Stimulated activated effector memory CD8-positive, alpha-beta T cell treated with anti-CD3 and anti-CD28 coated beads, Interleukin-12 subunit alpha, Interleukin-12 subunit beta, amount 100 ng/mL, for 72 hours (primary cell): Measurements from ENCODE around the gene AKT1S1.

Experiments used
- ATAC-seq: fragments of 150-1000 bp; cut with Tn5 transposase; 2 replicates; pipeline ENCODE4 v1.10.0; 2021
- DNase-seq, 2 donors: peaks; one replicate each; pipeline ENCODE4 v3.0.0; 2021 to 2022; ENCODE audit warnings: low spot score in 2 of 2
- H3K27ac Mint-ChIP-seq: one replicate; pipeline ENCODE4 v1.8.0; 2022; ENCODE audit warnings: mild to moderate bottlenecking, mixed read lengths
- H3K36me3 Mint-ChIP-seq: one replicate; pipeline ENCODE4 v1.8.0; 2022; ENCODE audit warnings: mild to moderate bottlenecking, mixed read lengths
- H3K4me1 Mint-ChIP-seq: one replicate; pipeline ENCODE4 v1.8.0; 2022; ENCODE audit warnings: mixed read lengths
- H3K4me3 Mint-ChIP-seq: one replicate; pipeline ENCODE4 v1.8.0; 2022; ENCODE audit warnings: mild to moderate bottlenecking, mixed read lengths
- H3K9me3 Mint-ChIP-seq: one replicate; pipeline ENCODE4 v1.8.0; 2022; ENCODE audit warnings: mixed read lengths

The AKT1S1 gene

GRCh38 chr19:49891393-49891792 is 14.2 kb upstream of the AKT1S1 start:
- Mint-ChIP-seq H3K27ac (peak overlapping the region; percentile 99), H3K36me3 (no peaks in the 10 kb centered on the region), H3K9me3 (no peaks in the 10 kb centered on the region), H3K4me3 (peak overlapping the region; percentile 92), H3K4me1 (peaks cover 76% of the 10 kb centered on the region)
- DNase-seq (no peak), ATAC-seq (no peak)

GRCh38 chr19:49890349-49891311 is 13.5 kb upstream of the AKT1S1 start:
- Mint-ChIP-seq H3K4me3 (peak overlapping the region; percentile 92), H3K9me3 (no peaks in the 10 kb centered on the region), H3K36me3 (no peaks in the 10 kb centered on the region), H3K27ac (peak overlapping the region; percentile 99), H3K4me1 (peaks cover 69% of the 10 kb centered on the region)
- DNase-seq (peak in 1 of 2 donors; percentile 84), ATAC-seq (peak; percentile 58)

GRCh38 chr19:49889687-49890348 is 12.7 kb upstream of the AKT1S1 start:
- peaks cover 61% of the 10 kb centered on the region for H3K4me1 Mint-ChIP-seq
- ATAC-seq (peak; percentile 54), DNase-seq (peak in 1 of 2 donors; percentile 65)
- H3K27ac Mint-ChIP-seq, result peak overlapping the region; percentile 67
- no peaks in the 10 kb centered on the region for H3K9me3 Mint-ChIP-seq
- H3K36me3 Mint-ChIP-seq, result no peaks in the 10 kb centered on the region
- peak overlapping the region; percentile 92 for H3K4me3 Mint-ChIP-seq

GRCh38 chr19:49889038-49889686 is 12.0 kb upstream of the AKT1S1 start:
- no peak for DNase-seq
- Mint-ChIP-seq H3K27ac (peak overlapping the region; percentile 67), H3K4me3 (peak overlapping the region; percentile 92), H3K36me3 (no peaks in the 10 kb centered on the region), H3K9me3 (no peaks in the 10 kb centered on the region), H3K4me1 (peaks cover 54% of the 10 kb centered on the region)
- ATAC-seq, result no peak

- peak overlapping the region; percentile 67 for H3K27ac Mint-ChIP-seq
- no peaks in the 10 kb centered on the region for H3K36me3 Mint-ChIP-seq
- peaks cover 50% of the 10 kb centered on the region for H3K4me1 Mint-ChIP-seq
- DNase-seq (no peak), ATAC-seq (no peak)
- H3K4me3 Mint-ChIP-seq, result peak overlapping the region; percentile 92
- H3K9me3 Mint-ChIP-seq, result no peaks in the 10 kb centered on the region
Observed at GRCh38 chr19:49888510-49888824, 11.3 kb upstream of the AKT1S1 start.

GRCh38 chr19:49887665-49888509 is 10.7 kb upstream of the AKT1S1 start:
- Mint-ChIP-seq H3K27ac (peak overlapping the region; percentile 67), H3K4me1 (peaks cover 49% of the 10 kb centered on the region), H3K36me3 (no peaks in the 10 kb centered on the region), H3K4me3 (peak overlapping the region; percentile 92), H3K9me3 (no peaks in the 10 kb centered on the region)
- DNase-seq (no peak), ATAC-seq (peak; percentile 2)

GRCh38 chr19:49887037-49887664 is 10.0 kb upstream of the AKT1S1 start:
- ATAC-seq, result no peak
- no peak for DNase-seq
- H3K9me3 Mint-ChIP-seq, result no peaks in the 10 kb centered on the region
- H3K4me3 Mint-ChIP-seq, result peak overlapping the region; percentile 92
- H3K4me1 Mint-ChIP-seq, result peaks cover 44% of the 10 kb centered on the region
- no peaks in the 10 kb centered on the region for H3K36me3 Mint-ChIP-seq
- H3K27ac Mint-ChIP-seq, result peak overlapping the region; percentile 50

GRCh38 chr19:49884760-49885159 is 7.6 kb upstream of the AKT1S1 start:
- DNase-seq, result no peak
- Mint-ChIP-seq H3K27ac (no peak overlapping the region), H3K4me1 (peaks cover 39% of the 10 kb centered on the region), H3K9me3 (no peaks in the 10 kb centered on the region), H3K4me3 (no peak overlapping the region), H3K36me3 (no peaks in the 10 kb centered on the region)
- no peak for ATAC-seq

- Mint-ChIP-seq H3K9me3 (no peaks in the 10 kb centered on the region), H3K4me1 (peaks cover 37% of the 10 kb centered on the region), H3K27ac (no peak overlapping the region), H3K4me3 (no peak overlapping the region), H3K36me3 (no peaks in the 10 kb centered on the region)
- DNase-seq, result no peak
- no peak for ATAC-seq
Observed at GRCh38 chr19:49884109-49884508, 7.0 kb upstream of the AKT1S1 start.

- Mint-ChIP-seq H3K36me3 (no peaks in the 10 kb centered on the region), H3K4me3 (no peak overlapping the region), H3K9me3 (no peaks in the 10 kb centered on the region), H3K27ac (no peak overlapping the region), H3K4me1 (peaks cover 39% of the 10 kb centered on the region)
- DNase-seq (no peak), ATAC-seq (no peak)
Observed at GRCh38 chr19:49883094-49883493, 5.9 kb upstream of the AKT1S1 start.

GRCh38 chr19:49882643-49883042 is 5.5 kb upstream of the AKT1S1 start:
- Mint-ChIP-seq H3K36me3 (no peaks in the 10 kb centered on the region), H3K9me3 (no peaks in the 10 kb centered on the region), H3K4me3 (no peak overlapping the region), H3K27ac (peak overlapping the region; percentile 87), H3K4me1 (peaks cover 43% of the 10 kb centered on the region)
- no peak for ATAC-seq
- DNase-seq, result no peak

GRCh38 chr19:49881672-49882394 is 4.7 kb upstream of the AKT1S1 start:
- DNase-seq, result no peak
- ATAC-seq, result no peak
- Mint-ChIP-seq H3K36me3 (no peaks in the 10 kb centered on the region), H3K9me3 (no peaks in the 10 kb centered on the region), H3K27ac (peak overlapping the region; percentile 87), H3K4me1 (peaks cover 43% of the 10 kb centered on the region), H3K4me3 (no peak overlapping the region)

GRCh38 chr19:49881186-49881585 is 4.0 kb upstream of the AKT1S1 start:
- no peak for ATAC-seq
- peak overlapping the region; percentile 87 for H3K27ac Mint-ChIP-seq
- no peak overlapping the region for H3K4me3 Mint-ChIP-seq
- H3K9me3 Mint-ChIP-seq, result no peaks in the 10 kb centered on the region
- H3K4me1 Mint-ChIP-seq, result peaks cover 43% of the 10 kb centered on the region
- no peaks in the 10 kb centered on the region for H3K36me3 Mint-ChIP-seq
- DNase-seq, result no peak
